Transverse colon (tissue), 4 donors: ENCODE measurements around the gene INHBC.

ENCODE experiments used
- CTCF ChIP-seq, 5 experiments: fragments of 200-600 bp in 3 of 5; fragments of 450-650 bp in 2 of 5; sonication (generic) in 3 of 5; IDR thresholded peaks; 1 replicate in 2 of 5; 2 replicates in 3 of 5; pipeline ENCODE4 v1.5.1; 2016 to 2017; ENCODE audit warnings: antibody characterized with exemption in 5 of 5, inconsistent platforms in 3 of 5, mild to moderate bottlenecking in 2 of 5, moderate library complexity in 1 of 5
- EP300 ChIP-seq: sonication (generic); formaldehyde crosslinking; IDR thresholded peaks from one replicate; pipeline ENCODE4 v1.6.1; 2017; ENCODE audit warnings: antibody characterized with exemption, low read depth
- POLR2A ChIP-seq: fragments of 450-650 bp; IDR thresholded peaks from one replicate; pipeline ENCODE4 v1.6.1; 2016; ENCODE audit warnings: antibody characterized with exemption, mild to moderate bottlenecking, moderate library complexity
- POLR2AphosphoS5 ChIP-seq, 3 donors: sonication (generic); formaldehyde crosslinking; IDR thresholded peaks; one replicate each; pipeline ENCODE4 v1.6.1; 2016; ENCODE audit warnings: antibody characterized with exemption in 3 of 3

- TF ChIP-seq CTCF (IDR thresholded peaks at IDR 0.05): no peak
- TF ChIP-seq POLR2A: no peak
- no peak for TF ChIP-seq EP300
- no peak for TF ChIP-seq POLR2AphosphoS5 (IDR thresholded peaks at IDR 0.05)
These were observed 25.8 kb downstream of the INHBC start for GRCh38 chr12:57460468-57460784.
